Epithelial cell of proximal tubule (primary cell): ENCODE data around the gene AMOT. TPM values are rescaled to one million over a fixed set of nuclear protein-coding genes. Genes with fewer than 3 reads are reported as not detected.

Experiments used
- DNase-seq: peaks from one replicate; pipeline ENCODE4 v3.0.0-alpha.2; 2011; ENCODE audit warnings: low read depth
- H3K4me3 ChIP-seq: 2 replicates; pipeline ENCODE4 v1.5.1; 2011; ENCODE audit warnings: low read depth, mild to moderate bottlenecking, low read length
- CTCF ChIP-seq: conservative IDR thresholded peaks from 2 replicates; pipeline ENCODE4 v1.5.1; 2012; ENCODE audit warnings: low read depth, mild to moderate bottlenecking, low read length
- total RNA-seq: library from RNA; depleted of rRNA; stranded (reverse); fragments of >200 nt; gene quantifications from 2 replicates; pipeline ENCODE4 v1.2.3, GENCODE V29; 2015

The AMOT gene
- total RNA-seq, 1 donor from 2014 or later, result 13.7 TPM

DNA sequence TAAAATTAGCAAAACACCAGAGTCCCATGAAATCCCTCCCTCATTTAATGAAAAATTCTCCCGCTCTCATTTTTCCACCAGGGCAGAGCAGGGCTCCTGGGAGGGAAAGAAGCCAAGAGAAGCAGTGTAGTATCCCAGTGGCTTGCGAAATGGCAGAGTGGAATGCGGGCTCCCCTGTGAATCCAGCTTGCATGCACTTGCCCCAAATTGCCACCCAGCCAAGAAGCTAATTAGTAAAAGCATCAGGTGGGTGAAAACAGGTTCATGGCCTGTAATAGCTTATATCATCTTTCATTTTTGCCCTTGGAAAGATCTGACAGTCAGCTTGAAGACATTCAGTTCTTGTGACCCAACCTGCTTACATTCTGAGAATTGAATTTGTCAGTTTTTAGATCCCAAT lies 10.1 kb downstream of the AMOT start:
- no peak for DNase-seq
- H3K4me3 ChIP-seq, result no peak overlapping the region
- no peak for TF ChIP-seq CTCF

DNA sequence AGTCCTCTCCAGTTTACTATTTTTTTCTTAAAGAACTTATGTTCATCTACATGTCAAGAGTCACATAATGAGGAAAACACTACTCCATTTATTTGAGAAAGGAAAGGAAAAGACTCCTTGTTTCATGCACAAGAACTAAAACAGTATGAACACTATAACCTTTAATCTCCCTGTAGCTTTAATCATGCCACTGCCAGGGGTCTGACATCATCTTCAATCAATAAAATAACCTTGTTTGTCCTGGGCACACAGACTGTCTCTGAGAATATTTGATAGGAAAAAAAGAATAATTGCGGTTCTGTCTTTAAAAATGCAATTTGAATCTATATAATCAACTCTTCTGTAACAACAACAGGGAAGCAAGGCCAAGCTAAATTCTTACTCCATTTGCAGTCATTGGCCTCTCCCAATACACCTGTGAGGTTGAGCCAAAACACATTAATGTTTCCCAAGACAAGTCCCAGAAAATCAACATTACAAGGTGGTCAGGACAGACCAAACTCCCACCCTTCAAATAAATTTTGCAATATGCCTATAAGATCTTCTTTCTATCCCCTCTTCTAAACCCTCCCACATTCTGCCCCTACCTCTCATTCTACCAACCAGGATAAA lies 13.2 kb downstream of the AMOT start:
- H3K4me3 ChIP-seq, result no peak overlapping the region
- TF ChIP-seq CTCF, result no peak
- DNase-seq, result no peak

DNA sequence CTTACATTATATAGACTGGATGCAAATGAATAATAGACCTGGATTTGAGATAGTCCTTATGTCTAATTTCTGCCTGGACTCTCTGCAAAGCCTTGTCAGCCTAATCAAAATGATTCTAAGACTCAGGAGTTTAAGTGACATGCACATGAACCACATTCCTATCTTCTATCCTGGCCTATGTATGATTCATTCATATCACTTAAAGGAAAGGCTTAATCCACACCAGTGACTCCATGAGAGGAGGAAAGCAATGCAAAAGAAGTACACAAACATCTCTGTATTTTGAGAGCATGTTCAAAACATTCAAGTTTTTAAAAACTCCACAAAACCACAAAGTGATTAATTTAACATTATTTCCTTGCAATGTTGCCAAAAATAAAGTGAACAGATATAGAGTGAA lies 14.6 kb downstream of the AMOT start:
- no peak overlapping the region for H3K4me3 ChIP-seq
- no peak for TF ChIP-seq CTCF
- no peak for DNase-seq

DNA sequence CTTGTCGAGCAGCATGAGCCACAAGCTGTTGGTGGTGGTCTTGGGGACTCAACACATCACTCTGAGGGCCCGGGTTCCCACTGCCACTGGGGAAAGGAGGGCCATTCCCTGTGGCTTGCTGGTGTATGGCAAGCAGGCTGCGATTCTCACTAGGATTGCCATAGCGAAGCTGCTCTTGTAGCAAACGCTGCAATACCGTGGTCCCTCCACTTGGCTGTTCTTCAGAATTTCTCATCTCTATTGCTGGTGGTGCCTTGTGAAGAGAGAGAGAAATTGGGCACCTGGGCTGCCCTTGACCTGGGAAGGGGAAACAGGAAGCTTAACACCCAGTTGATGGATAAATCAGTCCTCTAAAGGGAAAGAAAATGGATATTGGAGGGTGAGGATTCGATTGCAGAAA lies 17.7 kb downstream of the AMOT start:
- no peak for TF ChIP-seq CTCF

GRCh38 chrX:112820364-112821268 lies 20.0 kb downstream of the AMOT start:
- no peak for DNase-seq
- TF ChIP-seq CTCF, result no peak
- no peak overlapping the region for H3K4me3 ChIP-seq

More for the DNA sequence above, 17.7 kb downstream of the AMOT start:
- no peak for DNase-seq
- H3K4me3 ChIP-seq, result no peak overlapping the region

DNA sequence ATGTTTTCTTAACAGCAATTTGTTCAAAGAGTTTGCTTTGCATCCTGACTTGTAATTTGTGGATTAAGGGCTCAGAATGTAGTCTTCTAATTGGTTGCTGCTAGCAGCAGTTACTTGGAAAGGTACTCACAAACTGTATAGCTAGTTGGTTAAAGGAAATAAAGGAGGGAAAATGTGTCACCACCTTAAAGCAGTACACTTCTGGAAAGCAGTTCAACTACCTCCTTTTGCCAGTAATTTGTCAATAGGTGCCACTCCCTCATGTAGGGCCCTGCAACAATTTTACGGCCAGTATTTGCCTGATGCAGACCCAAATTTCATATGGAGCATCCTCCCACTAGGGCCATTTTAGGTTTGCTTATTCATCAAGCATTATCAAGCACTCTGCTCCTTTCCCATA lies 20.8 kb downstream of the AMOT start:
- no peak for DNase-seq
- H3K4me3 ChIP-seq, result no peak overlapping the region
- no peak for TF ChIP-seq CTCF
